OCI-M1 (cell line): ENCODE results near the gene TNFSF4.

ENCODE experiments used
- DNase-seq: peaks from one replicate; lab custom pipeline; 2025; lab: John Stamatoyannopoulos, UW

TNFSF4 gene

GRCh38 chr1:173210716-173211231, 3.6 kb upstream of the TNFSF4 start:
- DNase-seq: no peak

GRCh38 chr1:173210283-173210682, 3.2 kb upstream of the TNFSF4 start:
- DNase-seq: no peak

GRCh38 chr1:173208868-173209267, 1.7 kb upstream of the TNFSF4 start:
- DNase-seq: no peak

- DNase-seq: no peak
Observed at GRCh38 chr1:173208146-173208545, 1.0 kb upstream of the TNFSF4 start.

GRCh38 chr1:173205146-173206051, 1.7 kb downstream of the TNFSF4 start:
- no peak for DNase-seq

- no peak for DNase-seq
Observed at GRCh38 chr1:173204693-173205092, 2.4 kb downstream of the TNFSF4 start.

- DNase-seq: peak; percentile 82
Observed at GRCh38 chr1:173202424-173203145, 4.5 kb downstream of the TNFSF4 start.

GRCh38 chr1:173201969-173202368, 5.2 kb downstream of the TNFSF4 start:
- peak; percentile 44 for DNase-seq

- DNase-seq: no peak
Observed at GRCh38 chr1:173195596-173196088, 11.5 kb downstream of the TNFSF4 start.

- peak; percentile 54 for DNase-seq
Observed at GRCh38 chr1:173193639-173194038, 13.5 kb downstream of the TNFSF4 start.

- DNase-seq: no peak
Observed at GRCh38 chr1:173191011-173191705, 16.0 kb downstream of the TNFSF4 start.

GRCh38 chr1:173190101-173190936, 16.8 kb downstream of the TNFSF4 start:
- DNase-seq: no peak

- no peak for DNase-seq
Observed at GRCh38 chr1:173187671-173188237, 19.4 kb downstream of the TNFSF4 start.

- no peak for DNase-seq
Observed at GRCh38 chr1:173181791-173182190, 25.3 kb downstream of the TNFSF4 start.

- DNase-seq: no peak
Observed at GRCh38 chr1:173176246-173176645, 30.9 kb downstream of the TNFSF4 start.

GRCh38 chr1:173175514-173176145, 31.5 kb downstream of the TNFSF4 start:
- DNase-seq: no peak

GRCh38 chr1:173173388-173173787, 33.7 kb downstream of the TNFSF4 start:
- DNase-seq: no peak

- no peak for DNase-seq
Observed at GRCh38 chr1:173171152-173171551, 36.0 kb downstream of the TNFSF4 start.

- DNase-seq: no peak
Observed at GRCh38 chr1:173168941-173169340, 38.2 kb downstream of the TNFSF4 start.

- DNase-seq: no peak
Observed at GRCh38 chr1:173164686-173165085, 42.4 kb downstream of the TNFSF4 start.
